Activated CD4-positive, alpha-beta T cell treated with anti-CD3 and anti-CD28 coated beads, Interleukin-2, Interleukin-4, amounts not matched to agents 100 ng/mL and 50 ng/mL, durations not matched to agents 16 hours and 8 hours (primary cell): ENCODE measurements around the gene ZNF507.

Source experiments
- DNase-seq: peaks from one replicate; pipeline ENCODE4 v3.0.0-alpha.2; 2020; ENCODE audit warnings: low spot score

The ZNF507 gene

DNA sequence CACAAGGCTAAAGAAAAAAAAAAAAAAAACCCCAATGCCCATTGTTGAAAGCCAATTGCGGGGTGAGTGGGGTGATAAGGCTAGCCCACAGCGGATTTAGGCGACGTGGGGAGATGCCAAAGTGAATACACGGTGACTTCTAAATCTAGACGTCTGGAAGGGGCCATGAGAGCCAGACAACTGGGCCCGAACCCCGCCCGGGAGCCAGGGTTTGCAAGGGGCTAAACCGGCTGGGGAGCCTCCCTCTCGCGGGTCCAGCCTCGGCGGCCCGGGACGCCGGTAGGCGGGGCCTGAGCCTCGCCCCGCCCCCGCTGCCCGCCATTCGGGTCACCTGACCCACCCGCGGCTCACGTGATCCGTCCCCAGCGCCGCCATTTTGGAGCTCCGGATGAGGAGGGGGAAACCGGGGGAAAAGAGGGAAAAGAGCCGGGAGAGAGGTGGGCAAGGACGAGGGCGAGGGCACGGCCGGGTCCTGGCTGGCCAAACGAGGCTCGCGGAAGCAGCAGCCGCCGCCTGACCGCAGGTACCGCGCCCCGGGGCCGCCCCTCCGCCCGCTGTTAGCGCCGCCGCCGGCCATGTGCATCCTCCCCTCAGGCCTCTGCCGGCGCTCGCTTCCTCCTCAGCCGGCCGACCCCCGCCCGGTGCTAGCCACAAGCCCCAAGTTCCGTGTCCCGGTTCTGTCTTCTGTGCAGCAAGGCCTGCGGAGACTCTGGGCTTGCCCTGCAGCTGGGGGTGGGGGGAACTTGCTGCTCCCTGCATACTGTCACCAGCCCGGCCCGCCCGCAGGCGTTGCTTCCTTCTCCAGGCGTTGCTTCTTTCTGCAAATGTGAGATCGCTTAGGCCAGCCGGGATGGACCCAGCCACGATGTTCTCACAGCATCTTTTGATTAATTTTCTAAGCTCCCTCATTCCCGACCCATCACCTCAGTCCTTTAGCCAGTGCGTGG is at the start of gene ZNF507:
ZNF507 (plus strand) TSS at position 350 of the 947 bp plus-strand sequence. CDS start 7,221 bp downstream, outside the sequence.
- DNase-seq, result peak; percentile 89

DNA sequence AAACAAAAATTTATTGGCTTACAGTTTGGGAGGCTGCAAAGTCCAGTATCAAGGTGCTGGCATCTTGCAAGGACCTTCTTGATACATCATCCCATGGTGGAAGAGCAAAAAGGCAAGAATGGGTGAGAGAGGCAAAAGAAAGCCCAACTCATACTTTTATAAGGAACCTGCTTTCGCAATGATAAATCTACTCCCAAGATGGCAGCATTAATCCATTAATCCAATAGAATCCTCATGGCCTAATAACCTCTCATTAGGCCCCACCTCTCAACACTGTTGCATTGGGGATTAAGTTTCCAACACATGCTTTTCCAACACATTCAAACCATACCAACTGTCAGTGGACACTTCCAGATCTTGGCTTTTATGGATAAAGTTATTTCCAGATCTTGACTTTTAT is 48.7 kb upstream of the ZNF507 start:
- DNase-seq, result no peak

DNA sequence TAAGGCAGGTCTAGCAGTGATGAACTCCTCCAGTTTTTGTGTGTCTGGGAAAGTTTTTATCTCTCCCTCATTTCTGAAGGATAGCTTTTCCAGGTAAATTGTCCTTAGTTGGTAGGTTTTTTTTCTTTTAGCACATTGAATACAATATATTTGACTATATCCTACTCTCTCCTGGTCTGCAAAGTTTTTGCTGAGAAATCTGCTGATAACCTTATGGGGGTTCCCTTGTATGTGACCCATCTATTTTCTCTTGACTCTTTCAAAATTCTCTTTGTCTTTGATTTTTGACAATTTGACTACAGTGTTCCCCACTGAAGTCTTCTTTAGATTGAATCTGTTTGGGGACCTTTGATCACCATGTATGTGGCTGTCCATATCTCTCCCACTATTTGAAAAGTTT is 42.6 kb upstream of the ZNF507 start:
- DNase-seq, result no peak

DNA sequence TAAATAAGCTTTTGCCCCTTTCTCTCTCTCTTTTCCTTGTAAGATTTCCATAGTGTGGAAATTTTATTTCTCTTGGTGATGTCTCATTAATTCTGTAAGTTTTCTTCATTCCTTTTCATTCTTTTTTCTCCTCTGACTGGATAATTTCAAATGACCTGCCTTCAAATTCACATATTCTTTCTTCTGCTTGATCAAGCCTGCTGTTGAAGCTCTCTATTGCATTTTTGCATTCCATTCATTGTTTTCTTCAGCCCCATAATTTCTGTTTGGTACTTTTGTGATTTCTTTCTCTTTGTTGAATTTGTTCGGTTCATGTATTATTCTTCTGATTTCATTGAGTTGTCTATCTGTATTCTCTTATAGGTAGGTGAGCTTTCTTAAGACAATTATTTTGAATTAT is 42.2 kb upstream of the ZNF507 start:
- no peak for DNase-seq

DNA sequence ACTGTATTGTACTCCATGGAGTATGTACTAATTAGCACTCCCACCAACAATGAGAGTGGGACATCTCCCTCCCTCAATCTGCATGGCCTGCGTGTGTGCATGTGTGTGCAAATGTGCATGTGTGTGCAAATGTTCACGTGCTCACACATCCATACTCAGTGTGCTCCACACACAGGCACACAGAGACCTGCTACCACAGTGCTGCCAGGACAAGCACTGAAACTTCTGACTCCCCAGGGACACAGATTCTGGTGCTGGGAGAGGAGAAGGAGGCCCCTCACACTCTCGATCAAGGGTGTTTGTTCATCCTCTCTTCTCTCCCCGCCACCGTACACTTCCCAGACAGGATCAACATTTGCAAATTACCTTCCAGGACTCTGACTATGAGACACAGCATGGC is 37.8 kb upstream of the ZNF507 start:
- DNase-seq, result no peak

DNA sequence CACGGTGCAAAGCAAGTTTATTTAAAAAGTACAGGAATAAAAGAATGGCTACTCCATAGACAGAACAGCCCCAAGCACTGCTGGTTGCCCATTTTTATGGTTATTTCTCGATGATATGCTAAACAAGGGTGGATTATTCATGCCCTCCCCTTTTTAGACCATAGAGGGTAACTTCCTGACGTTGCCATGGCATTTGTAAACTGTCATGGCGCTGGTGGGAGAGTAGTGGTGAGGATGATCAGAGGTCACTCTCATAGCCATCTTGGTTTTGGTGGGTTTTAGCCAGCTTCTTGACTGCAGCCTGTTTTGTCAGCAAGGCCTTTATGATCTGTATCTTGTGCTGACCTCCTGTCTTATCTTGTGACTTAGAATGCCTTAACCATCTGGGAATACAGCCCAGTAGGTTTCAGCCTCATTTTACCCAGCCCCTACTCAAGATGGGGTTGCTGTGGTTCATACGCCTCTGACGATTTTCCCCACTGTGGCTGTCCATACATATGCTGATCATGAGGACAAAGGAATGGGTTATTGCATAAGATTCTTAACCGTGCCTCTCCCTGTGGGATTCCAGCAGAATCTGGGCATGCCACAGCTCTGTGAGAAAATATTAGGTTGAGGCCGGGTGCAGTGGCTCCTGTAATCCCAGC is 36.9 kb upstream of the ZNF507 start:
- no peak for DNase-seq

DNA sequence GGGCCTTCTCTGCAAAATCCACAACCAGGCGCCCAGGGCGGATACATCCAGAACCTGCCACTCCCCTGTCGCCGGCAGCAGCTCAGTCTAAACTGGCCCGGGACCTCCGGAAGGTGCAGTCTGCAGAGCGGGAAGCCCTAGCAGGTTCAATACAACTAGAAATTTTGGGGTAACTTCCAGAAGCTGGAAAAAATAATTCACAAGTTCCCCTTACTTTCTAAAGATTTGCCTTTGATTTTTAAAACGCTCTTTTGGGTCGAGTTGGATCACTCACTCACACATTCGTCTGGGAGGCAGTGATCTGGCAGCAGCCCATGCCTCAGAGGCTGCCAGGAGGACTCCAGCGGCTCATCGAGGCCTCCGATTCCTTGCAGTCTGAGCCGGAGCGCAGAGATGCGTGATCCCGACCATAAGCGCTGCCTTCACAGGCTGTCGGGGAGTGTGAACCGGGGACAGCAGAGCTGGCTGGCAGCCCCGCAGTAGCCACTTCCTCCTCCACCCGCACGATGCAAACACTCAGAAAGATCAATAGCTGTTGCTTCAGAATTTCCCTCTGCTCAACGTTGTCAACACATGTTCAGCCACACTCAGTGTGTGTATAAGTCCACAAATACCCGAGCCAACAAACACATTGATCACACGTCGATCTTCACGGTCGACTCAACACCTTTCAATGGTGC is 35.6 kb upstream of the ZNF507 start:
- no peak for DNase-seq

DNA sequence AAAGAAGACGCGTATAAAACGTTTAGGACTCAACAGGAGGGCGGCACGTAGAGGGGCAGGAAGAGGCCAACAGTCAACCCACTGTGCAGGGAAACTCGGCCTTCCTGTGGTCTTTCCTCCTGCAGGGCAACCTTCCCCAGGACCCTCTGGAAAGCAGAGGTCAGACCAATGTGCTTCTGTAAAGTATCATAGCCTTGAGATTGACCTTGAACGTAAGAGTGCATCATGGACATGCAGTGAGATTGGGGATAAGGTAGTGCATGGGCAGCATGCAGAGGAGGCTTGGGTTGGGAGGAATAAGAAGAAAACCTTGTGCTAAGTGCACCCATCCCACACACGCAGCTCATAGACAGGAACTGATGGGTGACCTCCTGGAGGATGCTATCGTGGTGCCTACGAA is 34.0 kb upstream of the ZNF507 start:
- DNase-seq, result no peak

DNA sequence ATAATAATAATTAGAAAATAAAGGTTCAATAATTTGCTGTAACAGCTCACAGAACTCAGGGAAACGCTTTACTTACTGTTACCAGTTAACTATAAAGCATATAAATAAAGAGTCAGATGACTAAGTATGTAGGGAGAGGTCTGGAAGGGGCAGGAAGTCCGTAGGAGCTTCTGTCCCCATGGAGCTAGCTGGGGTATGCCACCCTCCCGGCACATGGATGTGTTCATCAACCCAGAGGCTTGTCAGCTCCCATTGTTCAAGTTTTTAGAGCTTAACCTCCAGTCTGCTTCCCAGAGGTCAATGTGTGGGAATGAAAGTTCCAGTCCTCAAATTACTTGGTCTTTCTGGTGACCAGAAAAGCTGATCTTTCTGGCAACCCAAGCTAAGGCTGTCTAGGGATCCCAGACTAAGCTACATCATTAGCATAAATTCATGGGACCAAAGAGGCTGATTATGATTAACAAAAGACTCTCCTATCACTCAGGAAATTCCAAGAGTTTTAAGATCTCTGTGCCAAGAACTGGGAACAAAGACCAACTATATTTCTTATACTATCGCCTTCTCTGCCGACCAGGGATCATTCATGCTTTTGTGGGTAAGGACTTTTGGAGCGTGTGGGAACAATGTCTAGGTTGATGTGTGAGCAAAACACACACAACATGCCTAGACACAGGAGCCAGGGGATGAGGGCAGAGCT is 31.7 kb upstream of the ZNF507 start:
- DNase-seq, result no peak

DNA sequence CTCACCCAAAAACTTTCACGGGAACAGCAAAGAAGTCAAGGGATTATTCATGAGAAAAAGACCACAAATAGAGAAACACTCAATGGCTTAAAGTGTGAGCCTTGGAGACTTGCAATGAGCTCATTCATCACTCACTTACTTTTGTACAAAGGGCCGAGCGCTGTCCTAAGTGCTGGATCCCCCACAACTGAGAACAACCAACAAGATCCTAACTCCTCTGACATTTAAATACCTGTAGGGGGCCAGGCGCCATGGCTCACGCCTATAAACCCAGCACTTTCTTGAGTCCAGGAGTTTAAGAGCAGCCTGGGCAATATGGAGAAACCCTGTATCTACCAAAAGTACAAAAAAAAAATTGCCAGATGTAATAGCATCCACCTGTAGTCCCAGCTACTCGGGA is 29.4 kb upstream of the ZNF507 start:
- no peak for DNase-seq

DNA sequence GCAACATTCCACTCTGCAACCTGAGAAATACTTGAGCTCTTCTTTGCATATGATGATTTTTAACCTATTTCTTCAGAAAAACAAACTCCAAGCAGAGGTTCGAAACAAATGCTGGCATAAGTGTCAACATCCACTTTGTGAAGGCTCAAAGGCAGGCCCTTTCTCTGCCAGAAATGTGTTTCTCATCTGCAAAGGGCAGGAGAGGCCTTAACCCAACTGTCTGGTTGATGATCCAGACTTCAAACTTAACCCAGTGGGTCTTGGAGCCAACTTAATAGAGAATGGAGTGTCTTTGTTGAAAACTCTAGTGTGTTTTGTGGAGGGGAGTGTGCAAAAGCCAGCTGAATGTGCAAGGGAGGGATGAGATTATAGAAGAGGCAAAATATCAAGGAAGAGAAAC is 28.3 kb upstream of the ZNF507 start:
- no peak for DNase-seq

DNA sequence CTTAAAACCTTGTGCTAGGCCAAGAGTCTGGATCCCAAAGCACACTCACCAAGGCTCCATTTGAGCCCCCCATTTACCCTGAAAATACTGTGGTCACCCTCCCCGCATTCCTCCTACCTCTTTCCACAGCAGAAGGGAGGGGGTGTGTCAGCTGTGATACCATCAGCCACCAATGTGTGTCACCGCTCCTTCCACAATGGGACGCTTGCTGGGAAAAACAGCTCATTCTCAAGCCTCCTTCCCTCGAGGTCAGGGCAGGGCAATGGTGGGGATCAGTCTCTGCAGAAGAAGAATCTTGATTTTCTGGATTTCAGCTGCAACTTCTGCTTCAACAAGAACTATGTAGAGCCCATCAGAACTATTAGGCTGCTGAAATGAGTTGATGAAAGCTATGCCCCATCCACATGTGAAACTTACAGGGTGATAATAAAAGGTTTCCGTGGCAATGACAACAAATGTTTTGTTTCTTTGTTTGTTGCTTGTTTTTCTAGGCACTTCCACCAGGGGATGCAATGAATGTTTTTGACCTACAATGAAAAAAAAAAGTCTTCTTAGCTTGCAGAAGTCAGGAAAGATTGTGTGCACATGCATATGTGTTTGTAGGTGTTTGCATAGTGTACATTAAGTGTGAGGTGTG is 26.4 kb upstream of the ZNF507 start:
- DNase-seq, result no peak

DNA sequence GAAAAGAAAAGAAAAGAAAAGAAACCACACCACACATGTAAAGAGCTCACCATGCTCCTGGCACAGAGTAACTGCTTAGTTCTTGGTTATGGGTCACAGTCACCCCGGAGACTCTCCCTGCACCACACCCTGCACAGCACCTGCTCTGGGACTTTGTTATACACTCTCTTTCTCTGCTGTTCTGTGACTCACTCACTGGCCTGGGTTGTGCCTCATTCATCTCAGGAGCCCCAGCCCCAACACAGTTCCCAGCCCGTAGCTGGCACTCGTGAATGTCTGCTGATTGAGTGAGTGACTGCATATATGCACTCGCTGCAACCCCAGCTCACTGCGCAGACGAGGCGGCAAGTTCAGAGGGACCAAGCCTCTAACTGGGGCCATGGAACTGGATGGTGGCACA is 22.9 kb upstream of the ZNF507 start:
- no peak for DNase-seq

DNA sequence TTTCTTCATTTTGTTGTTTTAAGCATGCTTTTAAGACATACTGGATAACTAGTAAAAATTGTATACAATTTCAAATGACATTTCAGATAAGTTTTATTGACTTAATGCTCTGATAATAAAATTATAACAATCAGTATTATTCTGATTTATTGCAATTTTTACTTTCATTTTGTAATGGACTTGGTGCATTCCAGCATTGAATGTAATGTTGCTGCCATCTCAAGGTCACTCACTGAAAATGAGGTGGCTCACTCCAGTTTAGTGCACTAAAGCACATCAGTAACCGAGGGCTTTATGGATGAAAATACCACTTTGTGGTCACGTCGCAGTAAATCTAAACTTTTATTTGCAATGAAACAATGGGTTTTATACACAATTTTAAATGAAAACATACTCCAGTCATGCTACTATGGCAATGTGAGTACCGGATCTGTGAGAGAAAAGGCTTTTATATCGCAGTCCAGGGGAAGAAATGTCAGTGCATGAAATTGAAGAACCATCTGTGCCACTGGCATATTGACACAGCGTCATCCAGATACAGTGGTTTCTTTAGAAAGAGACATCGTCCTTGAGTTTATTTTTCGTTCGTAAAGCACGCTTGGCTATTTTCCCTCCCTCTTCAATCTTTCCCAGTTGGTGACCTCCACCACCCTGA is 20.7 kb upstream of the ZNF507 start:
- DNase-seq, result no peak

DNA sequence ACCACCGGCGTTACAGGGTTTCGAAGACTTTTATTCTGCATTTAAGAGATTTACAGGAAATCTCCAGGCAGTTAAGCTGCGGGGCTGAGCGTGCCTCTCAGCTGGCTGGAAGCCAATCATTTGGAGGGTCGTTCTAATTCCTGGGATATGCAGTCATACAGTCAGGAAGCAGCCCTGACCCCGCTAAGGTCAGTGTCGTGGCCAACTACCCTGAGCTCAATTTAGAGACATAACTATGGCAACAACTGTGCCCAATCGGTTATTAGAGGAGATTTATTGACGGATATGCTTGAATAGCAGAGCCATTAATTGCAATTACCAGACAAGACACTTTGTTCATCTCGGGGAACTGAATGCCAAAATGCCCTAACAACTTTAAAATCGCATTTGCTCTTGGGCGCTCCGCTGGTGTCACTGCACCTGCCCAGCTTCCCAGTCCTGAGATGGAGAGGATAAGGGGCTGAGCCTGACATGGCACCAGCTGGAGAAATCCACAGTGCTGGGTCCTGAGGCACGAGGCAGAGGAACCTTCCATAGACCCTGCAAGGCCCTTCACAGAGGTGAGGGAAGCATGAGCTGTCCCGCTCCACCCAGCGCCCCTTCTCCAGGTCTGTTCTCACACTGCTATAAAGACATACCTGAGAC is 15.1 kb upstream of the ZNF507 start:
- no peak for DNase-seq

DNA sequence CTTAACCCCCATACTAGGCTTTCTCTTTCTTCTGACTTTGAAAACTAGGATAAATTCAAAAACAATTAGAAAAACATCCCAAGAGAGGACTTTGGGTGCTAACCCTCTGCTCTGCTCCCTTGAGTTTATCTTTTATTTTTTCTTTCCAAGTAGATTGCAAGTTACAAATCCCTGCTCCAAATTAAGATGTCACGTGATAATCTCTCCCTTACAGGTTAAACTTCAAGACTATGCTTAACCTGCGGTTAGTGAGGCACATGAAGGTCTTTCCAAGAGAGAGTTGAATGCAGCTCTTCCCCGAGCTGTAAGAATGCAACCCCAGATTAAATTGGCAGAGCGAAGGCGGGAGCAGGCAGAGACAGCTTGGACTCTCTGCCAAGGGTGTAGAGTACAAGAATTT is 12.2 kb upstream of the ZNF507 start:
- DNase-seq, result no peak

DNA sequence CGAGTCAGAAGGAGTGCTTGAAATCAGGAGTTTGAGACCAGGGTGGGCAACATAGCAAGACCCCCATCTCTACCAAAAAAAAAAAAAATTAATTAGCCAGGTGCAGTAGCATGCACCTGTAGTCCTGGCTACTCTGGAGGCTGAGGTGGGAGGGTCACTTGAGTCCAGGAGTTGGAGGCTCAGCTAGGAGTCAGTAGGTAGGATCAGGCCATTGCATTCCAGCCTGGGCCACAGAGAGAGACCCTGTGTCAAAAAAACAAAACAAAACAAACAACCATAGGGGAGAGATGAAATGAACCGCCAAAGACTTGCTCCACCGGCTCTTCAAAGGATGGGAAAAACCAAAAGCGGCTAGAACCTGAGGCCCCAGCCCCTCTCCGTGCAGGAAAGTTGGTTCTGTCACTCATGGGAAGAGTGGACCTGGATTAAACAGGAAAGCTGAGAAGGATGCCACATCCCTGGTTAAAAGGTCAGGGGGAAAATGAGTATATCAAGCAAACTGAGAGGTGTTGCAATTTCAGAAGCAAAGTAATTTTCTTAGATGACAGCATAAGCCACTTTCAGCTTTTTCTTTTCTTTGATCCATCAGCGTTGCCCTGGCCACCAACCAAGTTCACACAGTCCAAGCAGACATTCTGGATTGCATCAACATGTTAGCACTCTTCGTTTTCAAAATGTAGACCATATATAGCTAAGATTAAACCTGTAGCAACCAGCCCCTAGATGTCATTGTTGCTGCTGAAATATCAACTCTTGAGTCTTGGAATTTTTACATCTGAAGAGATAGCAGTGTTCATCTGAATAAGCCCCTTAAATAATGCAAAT is 8.9 kb upstream of the ZNF507 start:
- no peak for DNase-seq

DNA sequence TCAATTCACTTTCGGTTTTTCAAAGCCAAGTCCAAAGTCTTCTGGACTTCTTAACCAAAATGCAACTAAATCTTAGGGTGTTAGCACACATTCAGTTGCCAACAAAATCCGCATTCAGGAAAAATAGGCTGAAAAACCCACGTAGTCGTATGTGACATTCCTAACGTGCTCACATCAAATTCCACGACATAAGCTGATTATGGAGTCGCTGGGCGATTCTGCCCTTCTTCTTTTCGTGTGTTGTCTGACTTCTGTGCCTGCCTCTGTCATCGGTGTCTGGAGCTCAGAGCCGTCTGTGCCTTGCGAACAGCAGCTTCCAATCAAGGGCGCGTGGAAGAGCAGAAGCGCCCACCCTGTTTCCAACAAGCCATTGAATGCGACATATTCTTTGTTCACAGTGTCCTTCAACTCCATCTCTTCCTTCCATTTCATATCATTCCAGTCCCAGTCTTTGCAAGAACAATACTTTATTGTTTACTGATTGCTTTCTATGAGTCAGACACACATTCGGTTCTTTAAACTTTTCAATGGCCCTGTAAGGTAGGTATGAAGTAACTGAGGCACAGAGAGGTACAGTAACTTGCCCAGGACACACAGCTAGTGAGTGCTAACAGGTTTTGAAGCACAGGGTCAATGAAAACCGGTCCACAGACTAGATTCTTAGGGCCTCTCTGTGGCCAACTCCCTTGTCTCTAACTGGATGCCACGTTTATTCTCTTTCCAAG is 8.2 kb upstream of the ZNF507 start:
- no peak for DNase-seq

DNA sequence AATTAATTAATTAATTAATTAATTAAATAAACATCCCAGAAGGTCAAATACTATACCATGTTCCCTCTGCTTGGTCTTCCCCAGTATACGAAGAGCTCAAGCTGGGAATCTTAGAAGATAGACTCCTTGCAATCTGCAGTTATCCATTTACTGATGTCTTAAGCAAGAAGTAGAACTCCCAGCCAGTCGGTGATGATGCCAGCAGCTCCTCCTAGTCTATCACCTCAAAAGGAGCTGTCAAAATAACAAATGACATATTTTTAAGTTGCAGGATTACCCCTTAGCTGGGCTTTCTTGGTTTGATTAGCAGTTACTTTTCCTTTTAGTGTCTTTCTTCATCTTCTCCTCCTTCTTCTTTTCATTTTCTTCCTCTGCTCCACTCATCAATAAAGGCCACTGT is 6.0 kb upstream of the ZNF507 start:
- no peak for DNase-seq
